GM21529 (cell line): ENCODE measurements around the gene TMEM54.

Source experiments
- ATAC-seq: cut with Tn5 transposase; IDR thresholded peaks from one replicate; pipeline ENCODE4 v1.9.1; 2021; ENCODE audit not compliant: unreplicated experiment

TMEM54 gene

GRCh38 chr1:32895325-32896215 is 5.6 kb downstream of the TMEM54 start:
- no peak for ATAC-seq

- ATAC-seq: no peak
Observed at GRCh38 chr1:32894681-32895080, 6.5 kb downstream of the TMEM54 start.

GRCh38 chr1:32894019-32894600 is 7.1 kb downstream of the TMEM54 start:
- no peak for ATAC-seq

GRCh38 chr1:32893198-32894018 is 7.8 kb downstream of the TMEM54 start:
- no peak for ATAC-seq

- ATAC-seq: no peak
Observed at GRCh38 chr1:32892368-32893197, 8.6 kb downstream of the TMEM54 start.

GRCh38 chr1:32891630-32892029 is 9.6 kb downstream of the TMEM54 start:
- no peak for ATAC-seq

- no peak for ATAC-seq
Observed at GRCh38 chr1:32891241-32891570, 10.0 kb downstream of the TMEM54 start.

GRCh38 chr1:32890516-32891240 is 10.5 kb downstream of the TMEM54 start:
- no peak for ATAC-seq

- ATAC-seq: no peak
Observed at GRCh38 chr1:32889731-32890278, 11.4 kb downstream of the TMEM54 start.

GRCh38 chr1:32888677-32889420 is 12.3 kb downstream of the TMEM54 start:
- no peak for ATAC-seq

GRCh38 chr1:32888134-32888533 is 13.1 kb downstream of the TMEM54 start:
- no peak for ATAC-seq

- no peak for ATAC-seq
Observed at GRCh38 chr1:32887623-32888022, 13.6 kb downstream of the TMEM54 start.

- ATAC-seq: no peak
Observed at GRCh38 chr1:32886828-32887414, 14.3 kb downstream of the TMEM54 start.

GRCh38 chr1:32886004-32886827 is 15.0 kb downstream of the TMEM54 start, which contains the start of gene HPCA:
Gene HPCA, plus strand, starts transcription at chr1:32886491. Its CDS starts 2,408 bp downstream, at chr1:32888899.
- no peak for ATAC-seq

- no peak for ATAC-seq
Observed at GRCh38 chr1:32885676-32886003, 15.5 kb downstream of the TMEM54 start.

- ATAC-seq: no peak
Observed at GRCh38 chr1:32884726-32885125, 16.5 kb downstream of the TMEM54 start.

- ATAC-seq: no peak
Observed at GRCh38 chr1:32884032-32884372, 17.2 kb downstream of the TMEM54 start.
